ENCODE measurements around the gene TMEM258.

Gene TMEM258

DNA sequence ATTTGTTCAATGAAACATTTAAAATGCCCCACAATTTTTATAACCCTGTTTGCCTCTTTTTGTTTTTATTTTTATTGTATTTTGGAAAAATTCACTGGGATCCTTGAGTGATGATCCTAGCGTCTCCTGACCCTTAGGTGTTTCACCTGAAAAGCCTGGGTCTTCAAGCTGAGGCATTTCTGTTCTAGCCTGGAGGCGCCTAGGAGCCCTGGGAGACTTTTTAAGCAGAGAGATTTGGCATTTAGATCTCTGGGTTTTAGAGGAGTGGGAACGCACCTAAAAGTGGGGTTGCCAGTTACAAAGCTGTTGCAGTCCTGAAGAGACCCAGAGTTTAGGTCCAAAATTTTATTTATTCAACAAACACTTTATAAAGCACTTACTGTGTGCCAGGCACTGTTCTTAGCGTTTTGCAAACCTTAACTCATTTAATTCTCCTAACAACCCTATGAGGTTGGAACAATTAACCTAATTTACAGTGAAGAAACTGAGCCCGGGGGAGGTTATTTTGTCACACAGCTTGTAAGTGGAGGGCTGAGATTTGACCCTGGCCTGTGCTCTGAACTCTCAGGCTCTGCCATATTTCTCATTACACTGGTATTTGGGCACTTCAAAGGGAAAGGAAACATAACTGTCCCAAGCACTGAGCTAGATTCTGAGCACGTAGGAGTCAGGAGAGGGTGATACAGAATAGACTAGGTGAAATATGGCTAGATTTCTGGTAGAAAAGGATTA lies 25.2 kb upstream of the TMEM258 start:
- TF ChIP-seq, protein P1, sequence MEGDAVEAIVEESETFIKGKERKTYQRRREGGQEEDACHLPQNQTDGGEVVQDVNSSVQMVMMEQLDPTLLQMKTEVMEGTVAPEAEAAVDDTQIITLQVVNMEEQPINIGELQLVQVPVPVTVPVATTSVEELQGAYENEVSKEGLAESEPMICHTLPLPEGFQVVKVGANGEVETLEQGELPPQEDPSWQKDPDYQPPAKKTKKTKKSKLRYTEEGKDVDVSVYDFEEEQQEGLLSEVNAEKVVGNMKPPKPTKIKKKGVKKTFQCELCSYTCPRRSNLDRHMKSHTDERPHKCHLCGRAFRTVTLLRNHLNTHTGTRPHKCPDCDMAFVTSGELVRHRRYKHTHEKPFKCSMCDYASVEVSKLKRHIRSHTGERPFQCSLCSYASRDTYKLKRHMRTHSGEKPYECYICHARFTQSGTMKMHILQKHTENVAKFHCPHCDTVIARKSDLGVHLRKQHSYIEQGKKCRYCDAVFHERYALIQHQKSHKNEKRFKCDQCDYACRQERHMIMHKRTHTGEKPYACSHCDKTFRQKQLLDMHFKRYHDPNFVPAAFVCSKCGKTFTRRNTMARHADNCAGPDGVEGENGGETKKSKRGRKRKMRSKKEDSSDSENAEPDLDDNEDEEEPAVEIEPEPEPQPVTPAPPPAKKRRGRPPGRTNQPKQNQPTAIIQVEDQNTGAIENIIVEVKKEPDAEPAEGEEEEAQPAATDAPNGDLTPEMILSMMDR (conservative IDR thresholded peaks at IDR 0.05), result no peak
- H3K27ac ChIP-seq, result peak overlapping the region; percentile 94

DNA sequence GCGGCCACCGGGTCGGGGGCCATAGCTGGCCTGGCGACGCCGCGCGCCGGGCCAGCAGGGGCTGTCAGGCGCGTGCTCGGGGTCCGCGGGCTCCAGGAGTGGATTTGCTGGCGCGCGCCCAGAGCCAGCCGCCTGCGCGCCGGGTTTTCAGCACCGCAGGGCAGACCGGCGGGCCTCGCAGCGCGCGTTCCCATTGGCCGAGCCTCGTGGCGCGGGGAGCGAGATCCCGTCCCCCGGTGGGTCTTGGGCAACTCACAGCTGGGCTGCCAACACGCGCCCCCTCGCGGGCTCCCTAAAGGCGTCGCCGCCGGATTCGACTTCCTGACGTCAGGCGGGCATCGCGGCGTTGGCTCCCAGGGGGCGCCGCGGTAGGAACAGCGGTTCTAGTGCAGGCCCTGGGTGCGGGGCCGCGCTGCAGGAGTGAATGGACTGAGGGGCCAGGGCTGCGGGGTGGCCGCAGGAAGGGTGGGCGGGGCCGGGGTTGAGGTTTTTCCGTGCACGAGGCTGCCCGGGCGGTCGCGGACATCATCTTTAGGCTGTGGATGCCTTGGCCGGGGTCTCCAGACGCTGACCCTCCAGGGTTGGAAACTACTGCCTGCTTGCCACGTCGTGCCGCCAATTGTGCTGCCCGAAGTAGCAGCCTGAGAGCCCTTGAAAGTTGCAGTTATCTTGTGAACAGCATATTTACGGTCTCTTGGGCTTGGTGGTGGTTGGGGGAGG lies 24.5 kb upstream of the TMEM258 start, which contains the start of gene FADS1:
TSS of gene FADS1 (minus strand) at position 268 of the 720 bp plus-strand sequence. CDS start at position 194, 74 bp downstream.
- TF ChIP-seq, protein P1 (conservative IDR thresholded peaks at IDR 0.05), result peak; percentile 76
- H3K27ac ChIP-seq, result peak within 1 kb of the TSS; percentile 94

DNA sequence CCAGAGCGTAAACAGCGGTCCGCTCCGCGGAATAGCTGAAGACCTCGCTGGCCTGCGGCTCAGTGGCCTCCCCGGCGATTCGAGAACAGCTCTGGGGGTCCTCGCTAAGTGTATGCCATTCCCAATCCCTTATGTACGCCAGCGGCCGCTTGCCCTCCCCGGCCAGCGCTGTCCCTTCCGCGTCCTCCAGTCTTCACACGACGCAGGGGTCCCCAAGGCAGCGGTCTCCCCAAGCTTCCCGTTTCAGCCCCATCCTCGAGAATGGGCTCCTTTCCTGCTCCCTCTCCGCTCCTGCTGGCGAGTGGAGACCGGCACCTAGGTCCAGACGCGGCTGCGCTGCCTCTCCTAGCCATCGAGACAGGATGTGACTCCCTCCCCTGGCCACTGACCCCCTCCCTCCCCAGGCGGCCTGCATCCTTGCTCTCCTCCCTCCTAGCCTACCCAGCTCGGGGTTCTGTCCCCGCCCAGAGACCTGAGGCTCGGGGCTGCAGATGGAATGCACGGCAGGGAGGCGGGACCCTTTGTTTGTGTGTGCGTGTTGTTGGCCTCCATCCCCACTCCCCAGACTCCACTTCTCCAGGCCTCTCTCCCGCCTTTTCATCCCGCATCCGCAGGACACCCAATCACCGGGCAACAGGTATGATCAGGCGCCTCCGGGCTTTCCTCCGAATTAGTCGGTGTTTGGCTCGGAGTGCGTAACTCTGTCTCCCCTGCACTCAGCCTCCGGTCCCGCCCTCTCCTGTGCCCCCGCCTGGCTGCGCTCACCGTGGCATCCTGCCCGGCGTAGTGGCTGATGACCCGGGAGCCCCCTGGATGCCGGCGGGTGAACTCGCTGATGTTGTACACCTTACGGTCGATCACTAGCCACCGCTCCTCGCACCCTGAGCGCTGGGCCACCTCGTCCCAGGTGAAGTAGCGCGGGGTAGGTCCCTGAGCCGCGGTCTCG lies 23.7 kb upstream of the TMEM258 start:
- TF ChIP-seq, protein P1 (conservative IDR thresholded peaks at IDR 0.05), result no peak
- H3K27ac ChIP-seq, result peak overlapping the region; percentile 94

DNA sequence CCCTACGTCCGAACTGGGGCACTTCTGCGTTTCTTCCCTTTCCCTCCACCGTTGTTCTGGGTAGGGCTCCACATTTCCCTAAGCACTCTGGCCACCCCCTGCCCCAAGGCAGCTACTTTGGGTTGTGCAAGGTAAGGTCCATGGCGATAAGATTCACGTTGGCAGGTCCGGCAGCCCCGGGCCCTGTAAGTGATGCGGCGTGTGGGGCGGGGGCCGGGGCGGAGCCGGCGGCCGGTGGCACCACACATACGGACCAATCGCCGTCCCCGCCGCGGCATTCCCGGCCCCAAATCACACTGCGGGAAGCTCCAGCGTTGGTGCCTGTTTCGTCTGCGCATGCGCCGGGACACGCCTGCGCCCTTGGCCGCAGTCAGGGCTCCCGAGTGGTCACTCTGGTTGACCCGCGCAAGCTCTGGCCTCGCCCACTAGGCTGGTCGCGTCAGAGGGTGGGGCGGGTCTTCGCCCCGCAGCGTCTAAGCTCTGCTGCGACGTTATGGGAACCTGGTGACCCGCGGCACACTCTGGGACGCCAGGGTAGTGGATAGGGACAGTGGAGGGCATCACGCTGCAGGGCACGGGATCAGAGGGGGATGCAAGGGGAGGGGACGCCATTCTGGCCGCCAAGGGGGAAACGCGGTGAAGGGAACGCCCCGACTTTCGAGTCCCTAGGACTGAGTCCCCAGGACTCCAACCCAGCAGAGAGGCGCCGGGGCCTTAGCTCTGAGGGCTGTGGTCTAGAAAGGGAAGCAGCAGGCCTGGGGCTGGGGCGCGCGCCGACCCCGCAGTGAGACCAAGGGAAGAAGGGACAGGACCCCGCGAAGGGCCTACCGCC lies 22.8 kb upstream of the TMEM258 start:
- H3K27ac ChIP-seq, result peak overlapping the region; percentile 94
- TF ChIP-seq, protein P1 (conservative IDR thresholded peaks at IDR 0.05), result no peak

DNA sequence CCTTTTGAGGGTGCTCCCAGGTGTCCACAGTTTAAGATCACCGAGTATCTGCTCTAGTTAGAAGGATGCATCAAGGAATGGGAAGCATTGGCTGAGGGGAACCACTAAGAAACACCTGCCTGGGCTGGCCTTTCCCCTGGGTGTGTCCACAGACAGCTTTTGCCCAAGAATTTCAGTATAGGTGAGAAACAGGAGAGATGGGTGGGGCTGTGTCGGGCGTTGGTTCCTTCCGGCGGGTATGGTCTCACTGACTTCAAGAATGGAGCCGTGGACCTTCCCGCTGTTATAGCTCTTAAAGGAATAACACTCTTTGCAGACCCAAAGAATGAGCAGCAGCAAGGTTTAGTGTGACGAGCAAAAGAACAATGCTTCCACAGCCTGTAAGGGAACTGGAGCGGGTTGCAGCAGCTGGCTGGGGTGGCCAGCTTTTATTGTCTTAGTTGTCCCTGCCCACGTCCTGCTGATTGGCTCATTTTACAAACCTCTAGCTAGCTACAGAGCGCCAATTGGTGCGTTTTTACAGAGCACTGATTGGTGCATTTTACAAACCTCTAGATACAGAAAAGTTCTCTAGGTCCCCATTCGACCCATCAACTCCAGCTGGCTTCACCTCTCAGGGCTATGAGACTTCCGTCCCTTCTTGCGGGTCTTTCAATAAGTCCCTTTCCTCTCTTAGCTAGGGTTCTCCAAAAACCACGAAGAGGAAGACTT lies 22.0 kb upstream of the TMEM258 start:
- TF ChIP-seq, protein P1 (conservative IDR thresholded peaks at IDR 0.05), result no peak
- peak overlapping the region; percentile 94 for H3K27ac ChIP-seq

DNA sequence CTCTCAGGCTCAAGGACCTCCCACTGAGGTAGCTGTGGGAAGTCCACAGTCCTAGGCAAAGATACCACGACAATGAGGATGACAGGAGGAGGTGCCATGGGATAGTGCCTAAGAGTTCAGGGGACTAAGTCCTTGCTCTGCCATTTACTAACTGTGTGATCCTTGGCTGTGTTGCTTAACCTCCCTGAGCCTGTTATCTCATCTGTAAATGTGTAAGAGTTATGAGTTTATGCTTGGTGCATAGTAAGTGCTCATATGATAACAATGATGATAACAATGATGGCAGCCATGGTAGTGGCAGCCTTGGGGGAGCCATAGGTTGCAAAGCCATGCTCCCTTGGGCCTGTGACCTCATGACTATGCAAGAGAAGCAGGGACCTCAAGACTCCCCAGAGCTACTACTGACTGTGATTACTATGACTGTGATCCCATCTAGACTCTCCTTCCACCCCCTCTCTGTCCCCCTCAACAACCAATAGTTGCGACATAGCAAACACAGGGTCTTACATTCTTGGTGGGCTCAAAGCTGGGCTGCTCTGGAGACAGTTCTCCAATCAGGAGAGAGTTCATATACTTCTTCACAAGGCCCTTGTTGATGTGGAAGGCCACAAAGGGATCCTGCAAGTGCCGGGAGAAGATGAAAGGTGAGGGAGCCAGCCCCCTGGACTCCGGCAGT lies 20.5 kb upstream of the TMEM258 start:
- no peak overlapping the region for H3K27ac ChIP-seq
- TF ChIP-seq, protein P1 (conservative IDR thresholded peaks at IDR 0.05), result no peak

Data from VCaP (cell line).